RKO (cell line): Measurements from ENCODE around the gene TBL1X.

Experiments used
- DNase-seq: peaks from one replicate; pipeline ENCODE4 v3.0.0-alpha.2; 2016; ENCODE audit warnings: low spot score

Gene TBL1X

DNA sequence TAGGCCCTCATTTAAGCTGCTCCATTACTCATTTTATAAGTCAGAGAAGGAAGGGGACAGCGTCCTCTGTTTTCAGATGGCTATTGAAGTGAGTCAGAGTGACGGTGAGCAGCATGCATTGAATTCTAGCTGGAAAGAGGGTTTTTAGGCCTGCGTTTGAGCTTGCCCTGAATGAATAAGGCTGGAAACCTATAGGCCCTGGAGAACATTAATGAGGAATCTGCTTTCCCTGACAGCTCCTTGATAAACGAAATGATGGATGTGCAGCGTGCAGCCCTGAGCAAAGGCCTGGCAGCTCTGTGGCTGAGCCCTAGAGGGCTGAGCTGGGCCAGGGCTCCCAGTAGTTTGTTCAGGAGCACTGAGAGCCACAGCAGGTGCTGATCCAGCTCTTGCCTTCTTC is 33.4 kb downstream of the TBL1X start:
- DNase-seq = no peak

GRCh38 chrX:9500584-9500983 is 35.7 kb downstream of the TBL1X start:
- DNase-seq = no peak

DNA sequence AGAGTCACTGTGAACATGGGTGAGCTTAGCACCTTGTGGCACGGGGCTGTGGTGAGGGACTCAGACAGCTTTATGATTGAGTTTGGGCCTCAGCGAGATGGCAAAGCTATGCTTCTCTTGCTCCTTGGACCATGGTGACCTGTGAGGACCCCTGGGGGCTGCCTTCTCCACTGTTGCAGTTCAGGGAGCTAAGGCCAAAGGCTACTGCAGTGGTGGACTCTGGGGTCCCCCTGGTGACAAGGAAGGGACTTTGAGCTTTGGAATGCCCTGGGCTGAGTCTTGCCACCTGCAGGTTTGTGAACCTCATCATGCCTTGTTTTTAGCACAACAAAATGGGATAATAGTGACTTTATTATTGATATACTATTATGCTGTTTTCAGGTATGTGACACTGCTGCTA is 36.5 kb downstream of the TBL1X start:
- DNase-seq = no peak

DNA sequence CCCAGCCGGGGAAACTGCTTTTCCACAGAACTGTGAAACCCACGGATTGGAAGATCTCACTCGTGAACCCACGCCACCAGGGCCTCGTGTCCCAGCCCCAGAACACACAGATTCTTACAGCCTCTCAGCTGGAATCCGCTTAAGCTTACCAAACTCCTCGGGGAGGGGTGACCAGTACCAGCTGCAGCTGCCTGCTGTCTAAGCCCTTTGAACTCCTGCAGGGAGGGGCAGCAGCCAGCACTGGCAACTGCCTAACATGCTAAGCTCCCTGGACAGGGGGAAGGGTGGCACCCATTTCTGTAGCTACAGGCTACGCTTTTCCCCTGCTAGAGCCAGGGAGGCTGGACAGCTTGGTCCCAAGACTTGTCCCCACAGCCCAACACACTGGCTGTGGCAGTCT is 38.4 kb downstream of the TBL1X start:
- DNase-seq = no peak

DNA sequence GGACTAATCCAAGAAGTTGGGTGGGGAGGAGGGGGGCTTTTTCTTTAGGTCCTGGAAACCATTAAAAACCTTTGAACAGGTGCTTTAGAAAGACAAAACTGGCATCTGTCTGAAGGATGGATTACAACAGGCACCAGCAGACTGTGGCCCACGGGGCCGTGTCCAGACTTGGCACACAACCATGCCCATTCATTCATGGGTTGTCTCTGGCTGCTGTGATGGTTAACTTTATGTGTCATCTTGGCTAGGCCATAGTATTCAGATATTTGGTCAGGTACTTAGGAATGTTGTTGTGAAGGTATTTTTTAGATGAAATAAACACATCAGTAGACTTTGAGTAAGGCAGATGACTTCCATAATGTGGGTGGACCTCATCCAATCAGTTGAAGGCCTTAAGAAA is 45.5 kb downstream of the TBL1X start:
- no peak for DNase-seq

DNA sequence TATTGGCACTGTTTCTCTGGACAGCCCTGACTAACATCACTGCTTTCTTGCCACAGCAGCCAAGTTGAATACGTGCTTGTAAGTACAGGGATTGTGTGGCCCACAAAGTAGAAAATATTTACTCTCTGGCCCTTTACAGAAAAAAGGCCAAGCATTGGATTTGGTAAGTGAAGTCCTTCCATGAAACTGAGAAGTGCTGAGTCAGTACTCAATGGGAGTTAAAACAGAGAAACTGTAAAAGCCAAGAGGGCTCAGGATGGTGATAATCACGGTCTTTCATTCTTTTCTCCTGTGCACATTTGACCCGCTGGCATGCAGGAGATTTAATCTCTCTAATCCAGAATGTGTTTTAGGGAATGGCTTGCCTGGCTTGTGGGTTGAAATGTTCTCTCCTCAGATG is 46.1 kb downstream of the TBL1X start:
- no peak for DNase-seq

GRCh38 chrX:9515489-9515888 is 50.6 kb downstream of the TBL1X start:
- no peak for DNase-seq

DNA sequence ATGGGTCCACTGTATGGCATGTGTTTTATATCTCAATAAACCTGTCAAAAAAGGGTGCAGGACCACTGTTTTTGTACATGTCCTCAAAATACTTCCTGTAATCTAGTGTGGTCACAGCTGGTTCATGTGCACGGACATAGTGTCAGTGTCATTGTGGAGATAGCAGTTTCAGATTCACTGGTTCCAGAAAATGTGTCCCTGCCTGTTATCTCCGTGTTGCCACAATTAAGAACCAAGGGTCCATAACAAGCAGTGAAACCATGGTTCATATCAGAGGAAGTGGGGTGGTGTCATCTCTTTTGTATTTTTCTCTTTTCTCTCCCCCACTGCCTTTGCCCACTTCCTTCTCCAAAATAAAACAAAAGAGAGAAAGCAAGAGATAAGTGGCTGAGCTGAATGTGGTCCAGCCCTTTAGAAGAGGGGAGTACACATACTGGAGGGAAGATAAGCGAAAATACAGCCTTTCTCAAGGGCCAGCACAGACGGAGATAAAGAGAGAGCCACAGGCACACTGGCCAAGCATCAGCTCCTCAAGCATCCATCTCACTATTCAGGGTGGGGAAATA is 51.2 kb downstream of the TBL1X start:
- no peak for DNase-seq

DNA sequence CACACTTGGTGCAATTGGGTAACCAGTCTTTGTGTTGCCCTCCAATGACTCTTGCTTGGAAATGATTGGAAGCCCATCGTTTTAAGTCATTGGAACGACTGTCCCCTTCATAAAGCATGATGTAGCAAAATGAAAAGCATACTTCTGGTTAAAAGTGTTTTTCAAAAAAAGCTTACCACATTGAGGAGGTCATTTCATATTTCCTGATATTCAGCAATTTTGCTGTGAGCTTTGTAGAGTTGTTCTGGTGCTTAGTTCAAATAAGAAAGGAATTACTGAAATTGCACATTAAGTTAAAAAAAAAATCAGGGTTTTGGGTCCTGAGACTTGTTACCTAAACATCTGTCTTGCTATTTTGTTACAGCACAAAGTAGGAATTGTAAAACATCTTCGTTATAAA is 51.8 kb downstream of the TBL1X start:
- no peak for DNase-seq

- no peak for DNase-seq
Measured at GRCh38 chrX:9518051-9518450, 53.2 kb downstream of the TBL1X start.

DNA sequence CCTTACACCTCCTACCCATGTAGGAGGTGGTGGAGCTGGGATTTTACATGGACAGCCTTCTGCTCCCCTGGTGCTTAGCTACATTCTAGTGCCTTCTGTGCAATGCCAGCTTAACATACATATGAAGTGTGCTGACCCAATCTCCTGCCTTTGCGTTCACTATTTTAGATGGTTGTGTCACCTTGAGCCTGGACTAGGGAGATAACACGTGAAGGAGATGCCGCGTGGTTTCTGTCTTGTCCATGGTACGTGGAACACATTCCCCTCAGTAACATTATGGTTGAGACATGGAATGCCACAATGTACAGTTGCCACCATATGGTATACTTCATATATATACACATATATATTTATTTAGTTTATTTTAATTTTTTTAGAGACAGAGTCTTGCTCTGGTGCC is 54.0 kb downstream of the TBL1X start:
- DNase-seq = no peak

DNA sequence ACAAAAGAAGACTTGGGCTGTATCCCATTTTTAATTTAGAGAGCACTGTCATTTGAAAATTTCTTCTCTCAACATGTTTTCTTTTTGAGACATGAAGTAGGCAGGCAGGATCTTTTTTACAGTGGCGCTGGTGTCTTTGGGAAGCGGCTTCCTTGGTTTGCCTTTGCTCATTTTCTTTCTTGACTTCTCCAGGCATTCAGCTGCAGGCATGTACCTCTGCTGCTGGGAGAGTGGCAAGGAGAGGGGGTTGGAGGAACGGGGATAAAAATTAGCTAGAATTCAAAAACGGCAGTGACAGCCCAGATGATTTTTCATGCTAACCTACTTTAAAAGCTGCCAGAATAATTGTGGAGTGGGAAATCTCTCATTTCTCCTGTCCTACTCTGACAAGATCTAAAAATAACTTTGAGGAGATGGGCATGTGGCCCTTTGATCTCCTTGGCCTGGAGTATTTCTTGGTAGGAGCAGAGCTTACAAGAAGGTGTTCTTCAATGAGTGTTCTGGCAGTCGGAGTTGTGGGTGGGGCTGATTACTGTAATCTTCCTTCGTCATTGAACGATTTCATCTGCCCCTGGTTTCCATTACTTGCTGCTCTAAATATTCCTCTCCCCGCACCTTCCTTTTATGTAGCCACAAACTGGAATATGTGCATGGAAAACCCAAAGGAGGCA is 54.8 kb downstream of the TBL1X start:
- no peak for DNase-seq

DNA sequence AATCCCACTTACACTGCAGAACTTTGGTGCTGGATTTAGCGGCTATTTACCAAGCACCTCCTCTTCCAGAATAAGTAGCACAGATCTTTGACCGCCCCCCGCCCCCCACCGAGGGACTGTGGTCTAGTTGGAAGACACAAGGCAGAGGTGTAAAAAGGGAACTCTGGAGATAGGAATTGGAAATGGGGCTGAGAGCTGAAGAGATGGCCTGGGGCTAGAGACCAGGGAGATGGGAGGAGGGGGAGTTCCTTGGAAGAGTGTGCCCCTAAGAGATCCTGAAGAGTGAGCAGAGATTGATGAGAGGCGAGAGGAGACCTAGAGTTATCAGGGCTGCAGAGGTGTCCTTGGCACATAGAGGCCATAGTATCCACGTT is 55.3 kb downstream of the TBL1X start:
- no peak for DNase-seq

GRCh38 chrX:9522378-9523155 is 57.7 kb downstream of the TBL1X start:
- DNase-seq = no peak

DNA sequence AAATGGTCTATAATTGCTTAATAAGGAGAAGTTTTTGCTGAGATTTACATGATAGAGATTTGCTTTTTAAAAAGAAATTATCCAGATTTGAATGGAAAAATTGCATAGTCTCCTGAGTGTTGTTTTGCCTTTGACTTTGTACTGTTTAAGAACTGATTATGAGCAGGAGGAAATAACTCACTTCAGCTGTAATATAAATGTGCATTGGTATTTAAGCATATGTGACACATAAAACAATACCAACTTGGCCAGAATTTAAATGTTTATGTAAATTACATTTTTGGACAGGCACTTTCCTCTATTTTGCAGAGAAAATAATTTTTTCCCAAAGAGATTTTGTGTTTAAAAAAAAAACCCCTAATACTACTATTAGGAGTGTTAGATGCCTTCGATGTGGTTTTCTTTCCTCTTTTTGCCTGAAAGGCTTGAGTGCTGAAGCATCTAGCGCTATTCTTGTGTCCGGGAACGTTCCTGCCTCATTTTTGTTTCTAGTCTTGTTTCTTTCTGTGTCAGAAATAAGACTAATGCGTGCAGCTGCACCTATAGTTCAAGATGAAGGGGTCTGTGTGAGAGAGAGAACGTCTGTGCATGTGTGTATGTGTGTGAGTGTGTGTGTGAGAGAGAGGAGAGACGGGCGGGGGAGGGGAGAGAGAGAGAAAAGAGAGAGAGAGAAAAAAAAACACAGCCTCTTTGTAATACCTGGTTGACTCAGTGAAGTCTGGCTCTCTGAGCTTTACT is 60.8 kb downstream of the TBL1X start:
- no peak for DNase-seq

DNA sequence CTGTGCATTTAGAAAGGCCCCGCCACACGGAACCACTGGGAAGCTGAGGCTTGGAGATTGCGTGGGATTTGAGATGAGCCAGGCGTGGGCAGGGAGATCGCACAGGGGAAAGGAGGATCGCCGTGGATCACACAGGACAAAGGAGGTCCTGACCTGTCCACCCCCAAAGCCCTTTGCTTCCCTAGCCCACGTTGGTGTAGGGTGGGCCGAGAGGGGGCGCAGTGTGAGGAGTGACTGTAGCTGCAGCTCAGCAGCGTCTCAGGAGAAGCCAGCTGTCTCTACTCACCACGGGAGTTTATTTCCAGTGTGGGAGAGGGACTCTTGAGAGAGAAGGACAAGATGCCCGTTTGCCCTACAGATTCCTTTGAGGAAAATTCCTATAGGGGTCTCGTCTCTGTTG is 62.1 kb downstream of the TBL1X start:
- DNase-seq = no peak

DNA sequence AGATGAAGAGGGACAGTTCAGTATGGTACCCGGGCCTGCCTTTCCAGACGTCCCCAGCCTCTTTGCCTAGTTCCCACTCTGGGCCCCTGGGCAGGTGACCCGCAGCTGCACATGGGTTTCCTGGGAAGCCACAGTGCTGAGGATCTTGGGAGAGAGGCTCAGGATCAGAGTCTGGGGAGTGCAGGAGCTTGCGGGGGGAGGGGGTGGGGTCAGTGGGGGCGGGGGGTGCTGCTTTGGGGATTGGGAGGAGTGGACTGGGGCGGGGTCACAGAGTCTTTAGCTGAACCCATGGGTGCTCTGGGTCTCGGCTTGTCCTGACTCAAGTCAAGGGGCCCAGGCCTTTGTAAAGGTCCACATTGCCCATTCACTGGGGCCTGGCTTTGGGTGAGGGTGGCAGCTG is 63.6 kb downstream of the TBL1X start:
- DNase-seq = no peak

GRCh38 chrX:9529223-9529622 is 64.4 kb downstream of the TBL1X start:
- no peak for DNase-seq

DNA sequence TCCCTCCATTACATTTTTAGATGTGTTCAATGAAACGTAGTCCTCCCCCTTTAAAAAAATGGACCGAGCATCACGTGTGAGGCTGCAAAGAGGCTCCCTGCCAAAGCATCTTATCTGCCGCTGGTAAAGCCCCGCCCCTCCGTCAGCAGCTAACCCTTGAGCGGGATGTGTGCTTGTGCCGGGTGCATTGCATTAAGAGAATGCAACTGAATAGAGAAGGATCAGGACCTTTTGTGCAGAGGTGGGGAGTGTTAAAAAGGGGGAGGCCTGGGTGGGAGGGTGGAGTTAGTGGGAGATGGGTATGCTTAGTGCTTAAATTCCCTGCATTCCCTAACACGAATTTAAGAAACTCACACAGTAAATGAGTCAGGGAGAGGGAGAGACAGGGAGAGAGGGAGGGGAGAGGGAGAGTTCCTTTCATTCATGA is 66.0 kb downstream of the TBL1X start:
- DNase-seq = peak; percentile 2

DNA sequence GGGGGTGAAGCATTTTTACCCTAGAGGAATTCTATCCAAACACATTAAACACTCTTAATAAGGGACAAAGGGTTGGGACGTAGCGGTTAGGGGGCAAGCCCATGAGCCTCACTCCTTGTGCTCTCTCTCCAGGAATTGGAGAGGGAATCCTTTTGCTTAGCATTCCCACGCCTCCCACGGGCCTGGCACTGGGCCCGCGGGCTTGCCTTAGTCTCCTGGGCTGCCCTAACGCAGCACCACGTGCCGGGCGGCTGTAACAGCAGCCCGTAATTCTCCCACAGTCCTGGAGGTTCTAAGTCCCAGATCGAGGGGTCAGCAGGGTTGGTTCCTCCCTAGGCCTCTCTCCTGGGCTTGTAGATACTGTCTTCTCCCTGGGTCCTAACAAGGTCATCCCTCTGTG is 67.5 kb downstream of the TBL1X start:
- DNase-seq = no peak

DNA sequence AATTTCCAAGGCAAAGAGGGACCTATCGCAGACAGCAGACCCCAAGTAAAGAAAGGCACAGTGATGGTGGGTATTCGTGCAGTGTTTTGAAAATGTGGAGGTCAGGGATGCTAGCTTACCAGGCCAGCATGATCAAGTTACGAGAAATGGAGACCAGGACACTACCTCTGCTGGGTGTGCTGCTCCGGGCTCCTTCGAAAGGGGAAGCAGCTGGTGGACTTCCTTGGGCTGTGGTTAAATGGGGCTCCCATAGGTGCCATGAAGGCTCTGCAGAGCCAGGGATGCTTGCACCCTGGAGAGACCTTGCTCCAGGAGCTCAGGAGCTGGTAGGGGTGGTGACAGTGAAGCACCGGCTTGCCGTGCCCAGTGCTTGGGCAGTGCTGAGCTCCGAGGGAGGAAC is 68.8 kb downstream of the TBL1X start:
- DNase-seq = no peak

DNA sequence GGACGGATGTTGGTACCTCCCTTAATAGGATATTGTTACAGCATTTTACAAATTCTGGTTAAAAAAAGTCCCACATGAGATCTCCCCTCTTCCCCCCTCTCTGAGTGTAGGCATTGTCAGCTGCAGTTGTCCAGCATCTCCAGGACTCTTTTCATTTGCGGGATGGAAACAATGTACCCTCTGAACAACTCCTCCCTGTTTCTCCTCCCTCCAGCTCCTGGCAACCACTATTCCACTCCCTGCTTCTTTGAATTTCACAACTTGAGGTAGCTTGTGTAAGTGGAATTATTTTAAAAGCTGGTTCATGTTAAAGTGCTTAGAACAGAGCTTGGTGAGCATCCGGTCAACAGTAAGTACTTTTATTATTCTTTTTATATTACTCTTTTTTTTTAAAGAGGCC is 69.8 kb downstream of the TBL1X start:
- no peak for DNase-seq

DNA sequence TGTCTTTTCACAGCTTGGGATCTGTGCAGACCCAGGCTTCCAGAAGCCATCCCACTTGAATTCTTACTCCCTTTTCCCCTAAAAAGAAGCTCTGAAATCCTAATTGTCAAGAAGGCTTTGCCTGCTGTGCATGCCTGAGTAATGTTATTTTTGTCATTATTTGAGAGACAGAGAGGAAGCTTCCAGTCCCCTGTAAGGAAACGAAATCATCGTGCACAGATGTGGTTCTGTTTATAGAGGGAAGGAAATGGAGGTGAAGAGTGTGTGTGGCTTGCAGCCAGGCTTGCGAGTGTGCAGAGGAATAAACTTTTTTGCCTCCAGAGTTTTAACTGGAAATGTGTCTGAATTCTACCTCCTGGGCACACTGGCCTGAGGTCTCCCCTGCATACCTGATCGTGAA is 70.2 kb downstream of the TBL1X start:
- DNase-seq = no peak
